Measurements from ENCODE around the gene WASF2.
"Not testable (repeated sequence)": the region's sequence is repeated elsewhere in the genome, so short reads cannot be mapped to it uniquely, and the experiment has no call there.

- TF ChIP-seq, protein P1, sequence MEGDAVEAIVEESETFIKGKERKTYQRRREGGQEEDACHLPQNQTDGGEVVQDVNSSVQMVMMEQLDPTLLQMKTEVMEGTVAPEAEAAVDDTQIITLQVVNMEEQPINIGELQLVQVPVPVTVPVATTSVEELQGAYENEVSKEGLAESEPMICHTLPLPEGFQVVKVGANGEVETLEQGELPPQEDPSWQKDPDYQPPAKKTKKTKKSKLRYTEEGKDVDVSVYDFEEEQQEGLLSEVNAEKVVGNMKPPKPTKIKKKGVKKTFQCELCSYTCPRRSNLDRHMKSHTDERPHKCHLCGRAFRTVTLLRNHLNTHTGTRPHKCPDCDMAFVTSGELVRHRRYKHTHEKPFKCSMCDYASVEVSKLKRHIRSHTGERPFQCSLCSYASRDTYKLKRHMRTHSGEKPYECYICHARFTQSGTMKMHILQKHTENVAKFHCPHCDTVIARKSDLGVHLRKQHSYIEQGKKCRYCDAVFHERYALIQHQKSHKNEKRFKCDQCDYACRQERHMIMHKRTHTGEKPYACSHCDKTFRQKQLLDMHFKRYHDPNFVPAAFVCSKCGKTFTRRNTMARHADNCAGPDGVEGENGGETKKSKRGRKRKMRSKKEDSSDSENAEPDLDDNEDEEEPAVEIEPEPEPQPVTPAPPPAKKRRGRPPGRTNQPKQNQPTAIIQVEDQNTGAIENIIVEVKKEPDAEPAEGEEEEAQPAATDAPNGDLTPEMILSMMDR (IDR thresholded peaks at IDR 0.05; ENCODE audit: low read depth, low read length): not testable (repeated sequence)
- TF ChIP-seq POLR2A (IDR thresholded peaks at IDR 0.05; ENCODE audit: extremely low read depth, insufficient read length); MYC (IDR thresholded peaks at IDR 0.05; ENCODE audit: low read depth, low read length): not testable (repeated sequence)
Measured at GRCh38 chr1:27406791-27407190, 83.2 kb downstream of the WASF2 start.
